BE2C (cell line): ENCODE measurements around the gene MTHFR.

Experiments used
- DNase-seq: peaks from one replicate; pipeline ENCODE4 v3.0.0-alpha.2; 2020
- H3K27me3 ChIP-seq: fragments of 250-450 bp; sonication (Bioruptor Pico); 2 replicates; pipeline ENCODE4 v1.5.1; 2020; ENCODE audit warnings: mild to moderate bottlenecking
- H3K36me3 ChIP-seq: fragments of 250-450 bp; sonication (Bioruptor Pico); 2 replicates; pipeline ENCODE4 v1.5.1; 2020; ENCODE audit warnings: mild to moderate bottlenecking
- H3K4me1 ChIP-seq: fragments of 250-450 bp; sonication (Bioruptor Pico); 2 replicates; pipeline ENCODE4 v1.5.1; 2020
- H3K4me3 ChIP-seq: 2 replicates; pipeline ENCODE4 v1.5.1; 2011; ENCODE audit warnings: low read depth, low read length
- H3K9me3 ChIP-seq: fragments of 250-450 bp; sonication (Bioruptor Pico); 2 replicates; pipeline ENCODE4 v1.5.1; 2020
- CTCF ChIP-seq: IDR thresholded peaks from 2 replicates; pipeline ENCODE4 v1.5.1; 2012; ENCODE audit warnings: mild to moderate bottlenecking, low read depth, low read length

MTHFR gene

GRCh38 chr1:11833900-11834299 is 28.1 kb upstream of the MTHFR start:
- no peak for TF ChIP-seq CTCF

GRCh38 chr1:11833497-11833896 is 27.7 kb upstream of the MTHFR start:
- H3K4me1 ChIP-seq: no peaks in the 10 kb centered on the region
- no peak for DNase-seq
- no peak overlapping the region for H3K4me3 ChIP-seq
- peaks cover 7% of the 10 kb centered on the region; the same call in 1 of the 2 replicates for H3K36me3 ChIP-seq
- TF ChIP-seq CTCF: no peak
- H3K9me3 ChIP-seq: no peaks in the 10 kb centered on the region
- no peaks in the 10 kb centered on the region for H3K27me3 ChIP-seq

More at GRCh38 chr1:11833900-11834299, 28.1 kb upstream of the MTHFR start:
- no peaks in the 10 kb centered on the region for H3K27me3 ChIP-seq
- H3K4me1 ChIP-seq: no peaks in the 10 kb centered on the region
- no peak overlapping the region for H3K4me3 ChIP-seq
- DNase-seq: no peak
- no peaks in the 10 kb centered on the region for H3K9me3 ChIP-seq
- peaks cover 7% of the 10 kb centered on the region; the same call in 1 of the 2 replicates for H3K36me3 ChIP-seq

- no peaks in the 10 kb centered on the region for H3K27me3 ChIP-seq
- H3K9me3 ChIP-seq: no peaks in the 10 kb centered on the region
- DNase-seq: no peak
- no peak overlapping the region for H3K4me3 ChIP-seq
- H3K4me1 ChIP-seq: no peaks in the 10 kb centered on the region
- TF ChIP-seq CTCF: no peak
- 0 out of 2 replicates have a peak, but pooled peaks cover 3% of the 10 kb centered on the region for H3K36me3 ChIP-seq
Measured at GRCh38 chr1:11831945-11832725, 26.4 kb upstream of the MTHFR start.

- no peaks in the 10 kb centered on the region for H3K4me1 ChIP-seq
- no peaks in the 10 kb centered on the region for H3K27me3 ChIP-seq
- H3K36me3 ChIP-seq: no peaks in the 10 kb centered on the region
- TF ChIP-seq CTCF: no peak
- DNase-seq: no peak
- no peak overlapping the region for H3K4me3 ChIP-seq
- no peaks in the 10 kb centered on the region for H3K9me3 ChIP-seq
Measured at GRCh38 chr1:11828511-11828910, 22.7 kb upstream of the MTHFR start.

GRCh38 chr1:11826946-11827345 is 21.2 kb upstream of the MTHFR start:
- H3K36me3 ChIP-seq: no peaks in the 10 kb centered on the region
- no peaks in the 10 kb centered on the region for H3K4me1 ChIP-seq
- DNase-seq: no peak
- H3K9me3 ChIP-seq: no peaks in the 10 kb centered on the region
- no peaks in the 10 kb centered on the region for H3K27me3 ChIP-seq
- TF ChIP-seq CTCF: no peak
- H3K4me3 ChIP-seq: no peak overlapping the region

GRCh38 chr1:11825131-11825530 is 19.4 kb upstream of the MTHFR start:
- no peak for DNase-seq
- H3K9me3 ChIP-seq: no peaks in the 10 kb centered on the region
- no peak overlapping the region for H3K4me3 ChIP-seq
- no peaks in the 10 kb centered on the region for H3K4me1 ChIP-seq
- H3K27me3 ChIP-seq: no peaks in the 10 kb centered on the region
- no peak for TF ChIP-seq CTCF
- H3K36me3 ChIP-seq: no peaks in the 10 kb centered on the region
